H1 (cell line): ENCODE results near the gene BCL2L14. TPM values are rescaled to one million over a fixed set of nuclear protein-coding genes. Genes with fewer than 3 reads are reported as not detected.

ENCODE experiments used
- CBX5 ChIP-seq: fragments of 300-800, 300-1000 bp; sonication (generic); IDR thresholded peaks from 2 replicates; pipeline ENCODE4 v1.7.1; 2016; ENCODE audit warnings: antibody characterized with exemption, low read length, low read depth
- EGR1 ChIP-seq: IDR thresholded peaks from 2 replicates; pipeline ENCODE4 v1.6.1; 2011; ENCODE audit warnings: low read depth, low read length, borderline replicate concordance
- GABPA ChIP-seq: IDR thresholded peaks from 2 replicates; pipeline ENCODE4 v1.6.1; 2011; ENCODE audit warnings: mild to moderate bottlenecking, low read length, moderate library complexity, borderline replicate concordance; ENCODE audit not compliant: insufficient read depth
- KDM5A ChIP-seq: fragments of 200-600 bp; IDR thresholded peaks from 2 replicates; pipeline ENCODE4 v1.7.1; 2012; ENCODE audit warnings: mild to moderate bottlenecking, low read length, inconsistent platforms, mixed read lengths
- POLR2A ChIP-seq, 2 experiments: IDR thresholded peaks; 1 replicate in 1 of 2; 2 replicates in 1 of 2; pipeline ENCODE4 v1.6.1; 2011; ENCODE audit warnings: low read depth in 2 of 2, low read length in 2 of 2, mild to moderate bottlenecking in 2 of 2; ENCODE audit errors: control extremely low read depth in 1 of 2
- POU5F1 ChIP-seq: IDR thresholded peaks from 2 replicates; pipeline ENCODE4 v1.6.1; 2011; ENCODE audit warnings: low read depth, mild to moderate bottlenecking, low read length, moderate library complexity
- TAF7 ChIP-seq: optimal IDR thresholded peaks from 2 replicates; pipeline ENCODE3; 2011; ENCODE audit warnings: low read depth, mild to moderate bottlenecking, inconsistent platforms, low read length, moderate library complexity, borderline replicate concordance
- YY1 ChIP-seq: IDR thresholded peaks from 2 replicates; pipeline ENCODE4 v1.6.1; 2011; ENCODE audit warnings: low read depth, mild to moderate bottlenecking, low read length
- polyA plus RNA-seq, 7 experiments: library from polyadenylated mRNA; depleted of rRNA in 3 of 7; stranded (reverse) in 5 of 7; unstranded in 2 of 7; fragments of >200 nt in 5 of 7; fragments of 200-250 nt in 2 of 7; gene quantifications; 1 replicate in 5 of 7; 2 replicates in 1 of 7; 4 replicates in 1 of 7; pipeline versions ENCODE4 v1.2.1 to v1.2.3, GENCODE V29; 2011 to 2013; ENCODE audit warnings: missing spikeins in 2 of 7, mixed read lengths in 2 of 7
- total RNA-seq: library from RNA; stranded (reverse); fragmentation: NEBNext Ultra II Directional; extraction: Animal tissue kit (Norgen Biotek cat#: 25700); gene quantifications from 2 replicates; pipeline ENCODE4 v1.2.1, GENCODE V29; 2021

Gene BCL2L14
- total and polyA plus RNA-seq, 2 of the 8 experiments (the other 6 are each of a cell fraction or from before 2014, with no cell fraction given): 0.80 to 2.4 TPM

DNA sequence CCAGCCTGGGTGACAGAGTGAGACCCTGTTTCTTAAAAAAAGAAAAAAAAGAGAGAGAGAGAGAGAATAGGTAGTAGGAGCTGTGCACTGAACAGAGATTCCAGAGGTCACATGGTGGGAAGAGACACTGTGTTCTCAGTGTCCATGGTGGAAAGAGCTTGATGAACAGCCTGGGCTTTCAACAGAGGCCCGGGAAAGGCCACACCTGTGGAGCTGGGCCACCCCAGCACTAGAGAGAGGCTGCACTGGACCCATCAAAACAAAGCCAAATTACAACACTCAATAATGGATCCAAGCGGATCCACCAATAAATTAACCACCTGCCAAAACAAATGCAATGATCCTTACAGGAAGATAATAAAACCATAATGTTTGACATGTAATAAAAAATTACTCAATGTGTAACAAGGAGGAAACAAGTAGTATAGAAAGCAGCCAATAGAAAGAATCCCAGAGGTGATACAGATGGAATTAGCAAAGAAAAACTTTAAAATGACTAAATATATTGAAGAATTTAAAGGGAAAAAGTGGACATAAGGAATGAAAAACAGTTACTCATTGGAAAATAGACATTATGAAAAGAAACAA, 44.8 kb upstream of the BCL2L14 start (continued):
- TF ChIP-seq YY1 (no peak), POU5F1 (no peak), TAF7 (no peak), CBX5 (no peak), EGR1 (no peak), POLR2A (IDR thresholded peaks at IDR 0.05; ENCODE audit: control extremely low read depth in 1 of 2, low read depth in 2 of 2, low read length in 2 of 2) (no peak), GABPA (no peak), KDM5A (no peak)
